Measurements from ENCODE around the gene TECTA.

Gene TECTA, protein sequence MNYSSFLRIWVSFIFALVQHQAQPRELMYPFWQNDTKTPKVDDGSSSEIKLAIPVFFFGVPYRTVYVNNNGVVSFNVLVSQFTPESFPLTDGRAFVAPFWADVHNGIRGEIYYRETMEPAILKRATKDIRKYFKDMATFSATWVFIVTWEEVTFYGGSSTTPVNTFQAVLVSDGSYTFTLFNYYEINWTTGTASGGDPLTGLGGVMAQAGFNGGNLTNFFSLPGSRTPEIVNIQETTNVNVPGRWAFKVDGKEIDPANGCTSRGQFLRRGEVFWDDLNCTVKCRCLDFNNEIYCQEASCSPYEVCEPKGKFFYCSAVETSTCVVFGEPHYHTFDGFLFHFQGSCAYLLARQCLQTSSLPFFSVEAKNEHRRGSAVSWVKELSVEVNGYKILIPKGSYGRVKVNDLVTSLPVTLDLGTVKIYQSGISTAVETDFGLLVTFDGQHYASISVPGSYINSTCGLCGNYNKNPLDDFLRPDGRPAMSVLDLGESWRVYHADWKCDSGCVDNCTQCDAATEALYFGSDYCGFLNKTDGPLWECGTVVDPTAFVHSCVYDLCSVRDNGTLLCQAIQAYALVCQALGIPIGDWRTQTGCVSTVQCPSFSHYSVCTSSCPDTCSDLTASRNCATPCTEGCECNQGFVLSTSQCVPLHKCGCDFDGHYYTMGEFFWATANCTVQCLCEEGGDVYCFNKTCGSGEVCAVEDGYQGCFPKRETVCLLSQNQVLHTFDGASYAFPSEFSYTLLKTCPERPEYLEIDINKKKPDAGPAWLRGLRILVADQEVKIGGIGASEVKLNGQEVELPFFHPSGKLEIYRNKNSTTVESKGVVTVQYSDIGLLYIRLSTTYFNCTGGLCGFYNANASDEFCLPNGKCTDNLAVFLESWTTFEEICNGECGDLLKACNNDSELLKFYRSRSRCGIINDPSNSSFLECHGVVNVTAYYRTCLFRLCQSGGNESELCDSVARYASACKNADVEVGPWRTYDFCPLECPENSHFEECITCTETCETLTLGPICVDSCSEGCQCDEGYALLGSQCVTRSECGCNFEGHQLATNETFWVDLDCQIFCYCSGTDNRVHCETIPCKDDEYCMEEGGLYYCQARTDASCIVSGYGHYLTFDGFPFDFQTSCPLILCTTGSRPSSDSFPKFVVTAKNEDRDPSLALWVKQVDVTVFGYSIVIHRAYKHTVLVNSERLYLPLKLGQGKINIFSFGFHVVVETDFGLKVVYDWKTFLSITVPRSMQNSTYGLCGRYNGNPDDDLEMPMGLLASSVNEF (N-terminal part only)

DNA sequence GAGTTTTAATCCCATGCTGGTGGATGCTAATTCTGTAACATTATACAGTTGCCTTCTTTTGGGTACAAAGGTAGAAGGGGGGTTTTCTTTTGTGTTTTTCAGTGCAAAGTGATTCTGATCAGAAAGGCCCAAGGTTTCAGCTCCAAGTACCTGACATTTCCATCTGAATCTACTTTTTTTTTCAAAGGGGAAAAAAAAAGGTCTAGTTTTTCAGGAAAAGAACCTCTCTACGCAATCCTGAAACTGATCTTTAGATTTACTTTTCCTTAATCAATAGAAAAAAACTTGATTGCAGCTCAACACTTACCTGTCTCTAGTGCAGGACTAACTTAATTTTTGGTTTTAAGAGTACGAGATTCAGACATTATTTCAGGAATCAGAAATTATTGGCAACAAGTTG, at the start of gene TECTA:
Gene TECTA (plus strand): TSS at position 301 of the 400 bp plus-strand sequence. CDS start 1,423 bp downstream, outside the sequence.
- no peak for DNase-seq (ENCODE audit: low spot score)

DNA sequence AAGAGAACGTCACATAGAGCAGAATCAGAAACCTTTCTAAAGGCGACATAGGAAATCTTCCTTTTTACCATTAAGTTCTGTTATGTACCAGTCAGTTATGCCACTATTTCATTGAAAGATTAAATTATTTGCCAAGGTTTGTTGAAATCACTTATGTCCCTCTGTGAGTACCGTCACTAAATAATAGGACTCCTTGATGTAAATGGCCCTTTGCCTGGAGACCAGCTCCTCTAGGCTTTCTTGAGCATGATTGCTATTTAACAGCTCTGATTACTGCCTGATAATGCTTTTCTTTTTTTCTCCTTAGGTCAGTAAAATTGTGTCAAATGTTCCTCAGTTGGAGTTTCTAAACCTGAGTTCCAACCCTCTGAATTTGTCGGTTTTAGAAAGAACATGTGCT, 47.8 kb upstream of the TECTA start:
- DNase-seq (ENCODE audit: low spot score): no peak

DNA sequence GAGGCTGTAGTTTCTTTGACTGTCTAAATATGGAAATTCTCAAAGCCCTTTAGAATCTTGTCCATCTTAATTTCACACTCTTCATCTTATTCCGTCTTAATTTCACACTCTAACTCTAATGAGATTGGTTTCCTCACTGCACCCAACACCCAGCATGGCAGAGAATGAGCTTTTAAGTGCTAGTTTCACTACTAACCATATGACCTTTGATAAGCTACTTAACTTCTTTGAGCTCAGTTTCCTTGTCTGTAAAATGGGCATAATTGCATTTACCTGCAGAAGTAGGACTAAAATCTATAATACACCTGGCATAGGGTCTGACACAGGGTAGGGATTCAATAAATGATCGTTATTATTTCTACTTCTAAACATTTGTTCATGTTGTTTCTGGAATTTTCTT, 46.8 kb upstream of the TECTA start:
- no peak for DNase-seq (ENCODE audit: low spot score)

DNA sequence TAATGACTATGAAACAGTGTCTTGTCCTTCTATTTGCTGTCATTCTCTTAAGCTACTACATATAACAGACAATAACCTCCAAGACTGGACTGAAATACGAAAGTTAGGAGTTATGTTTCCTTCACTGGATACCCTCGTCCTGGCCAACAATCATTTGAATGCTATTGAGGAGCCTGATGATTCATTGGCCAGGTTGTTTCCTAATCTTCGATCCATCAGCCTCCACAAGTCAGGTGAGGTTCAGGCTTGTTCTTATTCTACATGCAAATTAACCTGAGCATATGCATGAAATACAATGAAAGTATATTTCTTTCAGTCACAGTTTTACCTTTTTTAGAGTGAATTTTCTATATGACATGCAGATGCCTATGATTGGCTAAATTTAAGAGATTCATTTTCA, 46.0 kb upstream of the TECTA start:
- no peak for DNase-seq (ENCODE audit: low spot score)

DNA sequence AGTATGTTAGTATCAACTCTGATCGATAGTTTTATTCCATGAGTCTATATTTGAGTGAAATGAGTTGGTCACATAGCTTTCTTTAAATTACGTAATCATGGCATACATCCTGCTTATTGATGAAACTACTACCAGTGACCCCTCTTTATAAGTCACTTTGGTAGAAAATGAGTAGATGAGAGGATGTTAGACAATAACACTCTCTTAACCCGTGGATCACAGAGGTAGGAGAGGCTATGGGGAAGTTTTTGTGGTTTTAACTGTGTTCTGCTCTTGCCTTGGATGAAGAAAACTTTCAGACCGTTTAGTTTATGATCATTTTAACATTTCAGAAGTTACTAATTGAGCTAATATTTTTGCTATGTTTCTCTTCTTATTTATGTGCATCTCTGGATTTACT, 43.1 kb upstream of the TECTA start:
- DNase-seq (ENCODE audit: low spot score): no peak

DNA sequence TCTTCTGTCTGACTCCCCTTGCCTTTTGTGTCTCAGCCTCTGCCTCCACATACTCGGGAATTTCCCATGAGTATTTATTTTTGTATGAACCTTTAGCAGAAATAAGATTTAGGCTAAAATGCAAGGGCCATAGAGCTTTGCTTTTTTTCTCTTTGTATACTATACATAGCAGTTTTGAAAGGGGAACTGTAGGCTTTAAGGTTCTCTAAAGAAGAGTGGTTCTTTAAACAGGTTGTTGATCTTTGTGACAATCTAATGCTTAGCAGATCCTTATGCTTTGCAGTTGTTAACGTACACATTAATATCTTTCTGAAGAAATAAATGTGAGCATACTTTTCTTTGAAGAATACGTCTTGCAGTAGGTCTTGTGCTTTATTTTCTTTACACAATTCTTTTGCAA, 42.1 kb upstream of the TECTA start:
- DNase-seq (ENCODE audit: low spot score): no peak

DNA sequence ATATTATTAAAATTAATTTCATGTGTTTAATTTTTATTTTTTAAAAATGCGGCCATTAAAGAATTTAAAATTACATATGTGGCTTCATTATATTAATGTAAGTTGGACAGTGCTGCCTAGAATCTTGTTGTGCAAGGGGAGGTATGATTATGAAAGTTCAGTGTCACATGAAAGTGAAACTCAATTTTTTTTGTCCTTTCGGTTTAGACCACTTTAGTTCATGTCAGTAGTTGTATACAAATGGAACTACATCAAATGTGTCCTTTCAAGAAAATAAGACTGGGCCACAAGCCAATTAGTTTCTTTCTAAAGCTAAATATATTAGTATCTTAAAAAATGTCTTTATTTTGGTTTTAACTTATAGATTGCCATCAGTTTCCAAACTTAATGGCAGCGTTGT, 41.4 kb upstream of the TECTA start:
- DNase-seq (ENCODE audit: low spot score): no peak

DNA sequence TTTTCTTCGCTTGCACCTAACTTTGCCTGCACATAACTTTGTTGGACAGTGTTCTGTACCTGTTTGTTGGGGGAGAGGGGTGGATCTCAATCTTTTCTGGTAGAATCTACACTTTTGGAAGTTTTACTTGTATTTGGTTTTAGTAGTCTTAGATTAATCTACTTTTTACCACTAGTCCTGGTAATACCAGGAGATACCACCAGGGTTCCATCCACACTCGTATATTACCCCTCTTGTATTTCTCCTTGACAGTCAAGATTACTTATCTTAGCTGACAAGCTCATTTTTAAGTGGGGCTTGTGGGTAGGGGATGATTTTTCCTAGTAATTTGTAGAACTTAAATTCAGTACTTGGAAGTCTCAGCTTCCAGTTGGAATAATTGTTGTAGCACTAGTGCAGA, 37.3 kb upstream of the TECTA start:
- no peak for DNase-seq (ENCODE audit: low spot score)

DNA sequence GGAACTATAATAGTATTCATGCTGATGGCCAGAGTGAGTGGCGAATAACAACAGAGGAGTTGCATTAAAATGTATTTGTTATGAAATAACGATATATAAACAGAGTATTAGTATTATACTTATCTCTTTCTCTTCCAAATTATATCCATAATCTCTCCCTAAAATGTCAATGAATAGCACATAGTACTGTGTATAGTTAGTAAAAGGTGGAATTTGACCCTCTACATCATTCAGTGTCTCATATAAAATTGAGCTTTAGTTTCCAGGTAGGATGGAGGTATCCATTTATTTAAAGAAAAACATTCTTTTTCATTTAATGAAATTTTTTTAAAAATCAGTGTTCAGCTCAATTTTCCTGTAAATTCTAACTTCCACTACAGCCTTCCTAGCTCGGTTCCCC, 34.4 kb upstream of the TECTA start:
- no peak for DNase-seq (ENCODE audit: low spot score)

DNA sequence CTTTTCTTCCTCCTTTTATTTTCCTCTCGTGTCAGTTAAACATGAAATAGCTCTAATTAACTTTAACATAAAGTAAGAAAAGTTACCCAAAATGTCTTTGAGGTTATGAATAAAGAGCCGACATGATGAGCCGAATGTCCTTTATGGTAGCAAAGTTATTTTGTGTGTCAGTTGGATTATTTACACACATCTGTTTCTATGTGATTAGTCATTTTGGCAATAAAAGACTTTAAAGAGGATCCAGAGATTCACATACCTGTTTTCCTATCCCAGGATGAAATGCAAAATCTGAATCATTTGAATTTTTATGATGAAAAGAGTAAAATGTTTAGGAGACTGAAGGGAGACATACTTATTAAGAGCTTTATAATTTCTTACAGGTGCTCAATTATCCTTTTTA, 34.0 kb upstream of the TECTA start:
- no peak for DNase-seq (ENCODE audit: low spot score)

DNA sequence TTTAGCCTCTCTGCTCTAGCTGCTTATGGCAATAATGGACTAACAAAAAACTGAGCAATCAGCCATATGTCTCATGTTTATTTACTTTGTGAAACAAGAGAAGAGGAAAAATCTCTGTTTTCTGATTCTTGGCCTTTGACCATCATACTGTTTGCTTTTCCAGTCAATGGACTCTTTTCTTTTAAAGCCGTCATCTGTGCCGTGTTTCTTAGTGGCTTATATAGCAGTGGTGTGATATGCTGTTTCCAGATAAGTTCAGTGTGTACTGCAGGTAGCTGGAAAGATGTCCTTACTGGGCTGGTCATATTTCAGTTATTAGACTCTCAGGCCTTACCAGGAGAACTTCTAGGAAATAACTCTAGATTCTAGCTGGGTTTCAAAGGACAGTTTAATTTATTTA, 33.6 kb upstream of the TECTA start:
- no peak for DNase-seq (ENCODE audit: low spot score)

DNA sequence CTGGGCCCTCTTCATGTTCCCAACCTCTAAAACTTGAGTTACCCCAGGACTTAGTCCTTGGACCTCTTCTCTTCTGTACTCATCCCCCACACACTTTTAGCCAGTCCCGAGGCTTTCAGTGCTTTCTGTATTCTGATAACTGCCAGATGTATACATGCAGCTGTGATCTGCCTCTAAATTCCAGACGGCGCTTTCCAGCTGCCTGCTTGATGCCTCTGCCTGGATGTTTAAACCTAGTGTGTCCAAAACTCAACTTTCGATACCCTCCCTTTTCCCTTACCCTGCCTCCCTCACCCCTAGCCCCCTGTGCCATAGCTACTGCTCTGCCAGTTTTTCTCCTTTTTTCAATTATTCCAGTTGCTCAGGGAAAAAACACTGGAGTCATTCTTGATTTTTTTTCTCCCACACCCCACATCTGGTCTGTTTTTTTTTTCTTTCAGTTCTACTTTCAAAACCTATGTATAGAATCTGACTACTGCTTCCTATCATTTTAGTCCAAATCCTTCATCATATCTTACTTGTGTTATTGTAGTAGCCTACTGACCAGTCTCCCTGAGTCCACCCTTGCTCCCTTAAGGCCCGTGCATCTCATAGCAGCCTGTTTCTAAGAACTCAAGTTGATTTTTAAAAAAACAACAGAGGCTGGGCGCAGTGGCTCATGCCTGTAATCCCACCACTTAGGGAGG, 32.9 kb upstream of the TECTA start:
- no peak for DNase-seq (ENCODE audit: low spot score)

DNA sequence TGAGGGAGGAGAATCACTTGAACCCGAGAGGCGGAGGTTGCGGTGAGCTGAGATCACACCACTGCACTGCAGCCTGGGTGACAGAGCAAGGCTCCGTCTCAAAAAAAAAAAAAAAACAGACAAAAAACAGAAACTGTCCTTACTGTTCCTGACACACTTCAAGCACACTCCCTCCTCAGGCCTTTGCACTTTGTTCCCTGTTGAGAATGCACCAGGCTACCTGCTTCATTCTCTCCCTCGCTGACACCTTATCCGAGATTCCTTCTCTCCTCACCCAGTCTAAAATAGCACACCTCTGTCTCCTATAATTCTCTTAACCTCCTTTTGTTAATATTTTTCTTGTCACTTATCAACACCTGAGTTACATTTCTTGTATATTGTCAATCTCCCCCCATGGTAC, 32.3 kb upstream of the TECTA start:
- DNase-seq (ENCODE audit: low spot score): no peak

DNA sequence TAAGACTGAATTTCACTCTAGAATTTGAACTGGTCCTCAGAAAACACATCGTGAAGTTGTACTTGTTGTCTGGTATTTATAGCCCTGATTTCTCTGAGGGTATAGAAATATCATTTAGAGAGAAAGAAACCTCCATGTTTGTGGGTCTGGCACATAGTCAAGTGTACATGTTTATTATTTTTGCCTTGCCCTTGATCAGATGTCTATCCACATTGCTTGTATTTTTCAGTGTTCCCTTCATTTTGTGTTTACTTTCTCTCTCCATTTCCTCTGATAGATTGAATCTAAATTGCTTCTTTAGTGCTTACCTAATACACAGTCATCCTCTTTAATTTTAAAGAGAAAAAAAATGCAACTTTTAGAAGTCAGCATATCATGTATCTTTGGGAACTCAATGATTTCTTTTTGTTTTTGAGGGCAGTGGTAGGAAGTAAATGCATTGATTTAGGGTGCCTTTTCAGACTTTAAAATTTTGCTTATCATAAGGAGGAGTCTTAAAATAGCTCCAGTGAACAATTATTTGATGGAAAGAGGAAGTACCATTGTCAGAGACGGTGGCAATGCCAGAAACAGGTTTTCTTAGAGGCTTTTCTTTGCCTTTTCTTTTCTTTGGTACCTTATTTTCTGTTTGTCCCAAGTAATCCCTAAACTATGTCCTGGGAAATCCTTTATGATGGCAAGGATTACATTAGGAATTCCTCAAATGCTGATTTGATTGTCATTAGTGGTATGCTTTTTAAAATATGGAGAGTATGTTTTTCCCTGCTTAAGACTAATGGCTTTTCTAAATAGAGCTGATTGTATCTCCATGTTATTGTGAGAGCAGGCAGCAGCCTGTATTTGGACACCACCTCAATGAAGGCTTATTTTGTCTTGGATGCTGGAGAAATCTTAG, 29.8 kb upstream of the TECTA start:
- no peak for DNase-seq (ENCODE audit: low spot score)

DNA sequence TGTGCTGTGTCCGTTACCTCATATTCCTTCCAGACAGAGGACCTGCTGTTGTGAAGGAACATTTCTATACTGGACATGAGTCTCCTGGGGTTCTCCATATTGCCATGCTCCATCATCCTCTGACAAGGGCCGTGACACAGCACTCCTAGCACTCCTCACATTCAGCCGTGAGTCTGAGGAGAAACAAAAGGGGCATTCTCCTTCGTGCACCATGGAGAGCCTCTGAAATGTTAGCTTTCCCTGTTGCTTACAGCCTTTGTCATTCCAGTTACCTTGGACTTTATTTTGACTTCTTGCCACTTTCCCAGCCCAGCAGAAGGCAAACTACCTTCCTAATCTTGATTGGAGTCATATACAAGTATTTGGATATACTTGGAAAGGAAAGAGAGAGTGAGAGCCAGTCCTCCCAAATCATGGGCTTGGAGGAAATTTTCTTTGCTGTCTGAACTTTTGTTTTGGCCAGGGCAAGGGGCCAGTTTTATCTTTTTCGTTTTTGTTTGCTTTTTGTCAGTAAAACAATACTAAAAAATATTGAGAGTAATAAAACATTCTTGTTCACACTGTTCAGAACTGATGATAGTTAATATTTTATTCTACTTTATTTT, 29.1 kb upstream of the TECTA start:
- no peak for DNase-seq (ENCODE audit: low spot score)

DNA sequence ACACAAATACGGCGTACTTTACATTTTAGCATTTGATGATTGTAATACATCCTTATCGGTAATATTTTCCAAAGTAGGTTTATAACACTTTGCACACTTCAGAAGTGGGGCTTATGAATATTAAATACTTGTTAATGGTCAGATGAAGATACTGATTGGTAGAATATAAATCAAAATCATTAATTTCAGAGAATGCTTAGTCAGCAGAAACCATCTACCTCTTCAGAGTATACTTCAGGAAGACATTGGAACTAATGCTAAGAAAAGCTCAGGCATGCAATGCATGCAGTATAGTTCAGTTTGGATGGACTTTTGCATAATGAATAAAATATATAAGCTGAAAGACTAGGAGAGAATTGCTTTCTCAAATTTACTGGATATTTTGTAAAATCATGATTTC, 19.7 kb upstream of the TECTA start:
- DNase-seq (ENCODE audit: low spot score): no peak

DNA sequence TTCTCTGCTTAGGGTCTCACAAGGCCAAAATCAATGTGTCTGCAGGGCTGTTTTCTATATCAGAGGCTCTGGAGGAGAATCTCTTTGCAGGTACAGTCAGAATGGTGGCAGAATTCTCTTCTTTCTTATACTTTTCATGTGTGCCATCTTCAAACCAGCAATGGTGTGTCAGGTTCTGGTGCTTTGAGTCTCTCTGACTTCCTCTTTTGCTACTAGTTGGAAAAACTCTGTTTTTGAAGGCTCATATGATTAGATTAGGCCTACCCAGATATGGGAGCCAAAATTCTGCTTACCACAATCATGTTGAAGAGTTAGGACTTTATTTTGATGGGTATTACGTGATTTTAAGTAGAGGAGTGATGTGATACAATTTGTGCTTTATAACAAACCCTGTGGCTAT, 18.8 kb upstream of the TECTA start:
- DNase-seq (ENCODE audit: low spot score): no peak

DNA sequence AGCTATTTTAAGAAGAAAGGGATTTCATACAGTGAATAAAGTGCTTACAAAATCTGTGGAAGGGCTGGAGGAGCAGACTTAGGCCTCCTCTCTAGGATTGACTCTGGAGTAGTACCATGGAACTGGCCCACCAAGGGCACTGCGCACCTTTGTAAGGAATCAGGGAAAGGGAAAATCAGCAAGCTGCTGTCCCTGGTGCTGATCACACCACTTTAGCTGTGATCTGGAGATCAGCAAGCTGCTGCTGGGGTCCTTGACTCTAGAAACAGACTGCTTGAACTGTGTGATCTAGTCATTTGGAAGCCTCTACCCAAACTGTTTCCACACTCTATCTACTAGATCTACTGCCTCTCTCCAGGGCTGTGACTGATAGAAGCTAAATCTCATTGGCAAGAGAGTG, 18.4 kb upstream of the TECTA start:
- DNase-seq (ENCODE audit: low spot score): no peak

DNA sequence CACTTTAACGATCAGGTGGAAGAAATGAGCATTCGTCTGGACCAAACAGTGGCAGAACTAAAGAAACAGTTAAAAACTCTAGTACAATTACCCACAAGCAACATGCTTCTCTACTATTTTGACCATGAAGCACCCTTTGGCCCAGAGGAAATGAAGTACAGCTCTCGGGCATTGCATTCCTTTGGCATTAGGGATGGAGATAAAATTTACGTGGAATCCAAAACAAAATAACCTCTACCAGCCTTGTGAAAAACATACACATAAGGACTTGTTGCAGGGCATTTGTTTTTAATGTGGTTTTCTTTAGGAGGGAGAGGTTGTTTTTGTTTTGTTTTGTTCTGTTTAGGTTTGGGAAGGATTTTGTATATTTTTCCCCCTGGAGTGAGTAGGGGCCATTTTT, 14.2 kb upstream of the TECTA start:
- no peak for DNase-seq (ENCODE audit: low spot score)

DNA sequence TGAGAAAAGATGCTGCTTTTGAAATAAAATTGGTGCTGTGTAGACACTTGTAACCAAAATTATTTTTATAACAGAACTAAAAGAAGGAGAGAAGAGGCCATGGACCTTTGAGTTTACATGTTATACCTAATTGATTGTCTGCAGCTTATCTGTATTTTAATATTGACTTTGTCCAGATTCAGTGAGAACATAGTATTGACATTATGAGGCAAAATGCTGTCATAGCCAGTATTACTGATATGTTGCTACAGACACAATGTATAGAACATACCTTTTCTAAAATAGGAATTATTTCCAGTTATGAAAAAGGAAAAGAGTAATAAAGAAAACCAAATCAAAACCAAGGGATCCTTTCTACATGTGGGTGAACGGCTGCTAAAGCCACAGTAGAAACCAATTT, 11.5 kb upstream of the TECTA start:
- DNase-seq (ENCODE audit: low spot score): no peak

All from AG08396 (cell line).